HG03432 (cell line): ENCODE measurements around the gene SLC39A11.
A peak's percentile ranks its signal among the peaks of the same experiment; 100 is the strongest.

Experiments
- ATAC-seq: cut with Tn5 transposase; IDR thresholded peaks from one replicate; pipeline ENCODE4 v1.9.1; 2021; ENCODE audit warnings: mild to moderate bottlenecking, moderate library complexity; ENCODE audit not compliant: unreplicated experiment

The SLC39A11 gene

GRCh38 chr17:72667096-72668063 lies 425.1 kb downstream of the SLC39A11 start:
- no peak for ATAC-seq

GRCh38 chr17:72665852-72666851 lies 426.3 kb downstream of the SLC39A11 start:
- ATAC-seq, result no peak

GRCh38 chr17:72662827-72663190 lies 429.7 kb downstream of the SLC39A11 start:
- ATAC-seq, result no peak

GRCh38 chr17:72661945-72662826 lies 430.3 kb downstream of the SLC39A11 start:
- no peak for ATAC-seq

- ATAC-seq, result no peak
These were observed 431.2 kb downstream of the SLC39A11 start for GRCh38 chr17:72661116-72661944.

GRCh38 chr17:72660274-72661115 lies 432.0 kb downstream of the SLC39A11 start:
- no peak for ATAC-seq

GRCh38 chr17:72659811-72660210 lies 432.7 kb downstream of the SLC39A11 start:
- no peak for ATAC-seq

- no peak for ATAC-seq
These were observed 433.8 kb downstream of the SLC39A11 start for GRCh38 chr17:72658675-72659074.

GRCh38 chr17:72657467-72658317 lies 434.8 kb downstream of the SLC39A11 start:
- ATAC-seq, result peak; percentile 56

GRCh38 chr17:72656130-72656763 lies 436.2 kb downstream of the SLC39A11 start:
- ATAC-seq, result no peak

- no peak for ATAC-seq
These were observed 437.8 kb downstream of the SLC39A11 start for GRCh38 chr17:72654706-72655105.

GRCh38 chr17:72651988-72652387 lies 440.5 kb downstream of the SLC39A11 start:
- no peak for ATAC-seq

- no peak for ATAC-seq
These were observed 443.8 kb downstream of the SLC39A11 start for GRCh38 chr17:72648702-72649101.

GRCh38 chr17:72646176-72646575 lies 446.3 kb downstream of the SLC39A11 start:
- no peak for ATAC-seq

GRCh38 chr17:72644492-72644891 lies 448.0 kb downstream of the SLC39A11 start:
- no peak for ATAC-seq

- no peak for ATAC-seq
These were observed 448.8 kb downstream of the SLC39A11 start for GRCh38 chr17:72643575-72644216.

- ATAC-seq, result no peak
These were observed 449.8 kb downstream of the SLC39A11 start for GRCh38 chr17:72642720-72643119.
